HG03439 (cell line): Measurements from ENCODE around the gene TCEA3.

Source experiments
- ATAC-seq: cut with Tn5 transposase; IDR thresholded peaks from one replicate; pipeline ENCODE4 v1.9.1; 2021; ENCODE audit warnings: mild to moderate bottlenecking, moderate library complexity; ENCODE audit not compliant: unreplicated experiment

Gene TCEA3

DNA sequence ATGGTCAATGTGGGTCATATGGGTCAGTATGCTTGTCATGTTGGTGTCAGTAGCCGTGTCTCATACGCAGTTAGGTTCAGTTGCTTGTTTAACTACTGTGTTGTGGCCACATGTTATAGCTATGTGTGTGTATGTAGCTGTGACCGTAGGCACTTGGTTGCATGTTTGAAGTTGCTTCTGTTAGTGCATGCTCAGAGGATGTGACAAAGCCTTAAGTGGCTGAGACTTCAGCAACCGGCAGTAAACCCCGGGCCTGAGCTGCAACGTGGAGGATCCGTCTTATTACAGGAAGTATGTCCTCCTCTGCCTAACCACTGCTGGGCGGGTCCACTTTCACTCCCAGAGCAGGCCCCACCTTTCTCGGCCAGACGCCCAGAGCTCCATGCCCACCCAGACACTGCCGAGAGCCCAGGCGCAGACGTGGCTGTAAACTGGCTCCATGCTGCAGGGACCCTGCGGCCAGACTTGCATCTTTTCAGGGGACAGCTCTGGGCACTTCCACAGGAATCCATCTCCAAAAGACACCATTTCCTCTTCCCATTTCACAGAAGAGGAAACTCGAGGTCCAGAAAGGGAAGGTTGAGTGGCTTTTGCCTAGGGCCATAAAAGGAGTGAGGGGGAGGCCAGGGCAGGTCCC lies 2.2 kb downstream of the TCEA3 start:
- ATAC-seq, result no peak

DNA sequence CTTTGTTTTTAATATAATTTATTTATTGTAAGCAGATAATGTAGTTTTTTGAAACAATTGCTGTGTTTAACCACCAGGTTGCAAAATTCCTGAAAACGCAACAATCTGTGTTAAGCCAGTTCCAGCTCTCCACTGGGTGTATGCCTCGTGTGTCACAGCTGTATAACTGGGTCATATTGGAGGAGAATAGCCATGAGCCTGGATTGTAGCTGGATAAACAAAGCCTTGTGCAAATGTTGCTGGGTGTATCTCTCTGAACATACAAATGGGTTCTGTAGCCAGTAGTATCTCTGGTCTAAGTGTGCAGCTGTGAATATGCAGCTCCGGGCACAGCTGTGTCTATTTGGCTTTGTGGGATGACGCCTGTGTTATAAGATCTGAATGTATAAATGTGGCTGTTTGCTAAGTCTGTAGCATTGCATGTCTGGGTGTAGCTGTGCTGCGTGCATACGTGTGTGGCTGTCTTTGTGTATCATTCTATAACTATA lies 2.8 kb downstream of the TCEA3 start:
- ATAC-seq, result no peak

DNA sequence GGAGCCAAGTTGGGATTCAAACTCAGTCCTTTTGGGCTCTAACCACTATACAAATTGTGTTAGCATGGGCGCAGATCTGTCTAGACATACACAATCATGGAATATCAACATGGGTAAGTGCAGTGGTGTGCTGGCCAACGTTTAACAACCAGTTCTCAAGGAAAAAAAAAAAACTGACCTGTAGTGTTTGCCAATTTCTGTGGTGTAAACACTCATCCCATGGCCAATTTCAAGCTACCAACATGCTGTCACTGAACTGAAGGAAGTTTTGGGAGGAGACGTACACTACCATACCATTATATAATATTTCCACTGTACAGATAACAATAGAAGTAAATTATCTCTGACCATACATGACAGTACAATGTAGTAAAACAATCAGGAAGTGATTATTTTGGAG lies 3.2 kb downstream of the TCEA3 start:
- no peak for ATAC-seq

DNA sequence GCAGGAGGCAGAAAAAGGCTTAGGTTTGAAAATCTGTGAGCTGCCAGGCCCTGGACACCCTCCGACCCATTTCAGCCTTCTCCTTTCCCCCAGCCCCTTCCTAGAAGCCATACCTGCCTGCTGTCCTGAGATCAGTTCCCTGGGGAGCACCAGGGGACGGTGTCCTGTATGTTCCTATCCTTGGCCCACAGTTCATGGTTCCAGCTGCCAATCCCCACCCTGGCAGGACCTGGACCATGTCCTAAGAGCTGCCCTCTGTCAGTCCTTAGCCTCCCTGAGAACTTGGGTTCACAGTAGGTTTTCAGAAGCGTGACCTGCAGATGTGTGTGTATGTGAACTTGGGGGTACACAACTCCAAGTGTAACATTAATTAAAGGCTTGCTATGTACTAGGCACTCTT lies 3.8 kb downstream of the TCEA3 start:
- no peak for ATAC-seq

DNA sequence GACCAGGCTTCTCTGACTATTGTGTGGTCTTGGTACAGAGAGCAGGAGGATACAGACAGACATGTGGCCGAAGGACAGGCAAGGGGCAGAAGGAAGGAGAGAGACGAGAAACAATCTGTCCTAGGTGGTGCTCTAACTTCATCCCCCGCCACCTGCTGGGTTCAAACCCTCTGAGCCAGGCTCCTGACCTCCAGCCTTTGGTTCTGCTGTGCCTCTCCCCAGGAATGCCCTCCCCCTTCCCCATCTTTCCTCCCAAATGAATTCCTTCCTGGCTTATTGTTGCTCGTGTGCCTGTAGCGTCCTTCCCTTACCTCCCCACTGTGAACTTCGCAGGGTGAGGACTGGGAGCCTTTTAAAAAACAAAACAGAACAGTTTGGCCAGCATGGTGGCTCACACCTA lies 5.4 kb downstream of the TCEA3 start:
- no peak for ATAC-seq

DNA sequence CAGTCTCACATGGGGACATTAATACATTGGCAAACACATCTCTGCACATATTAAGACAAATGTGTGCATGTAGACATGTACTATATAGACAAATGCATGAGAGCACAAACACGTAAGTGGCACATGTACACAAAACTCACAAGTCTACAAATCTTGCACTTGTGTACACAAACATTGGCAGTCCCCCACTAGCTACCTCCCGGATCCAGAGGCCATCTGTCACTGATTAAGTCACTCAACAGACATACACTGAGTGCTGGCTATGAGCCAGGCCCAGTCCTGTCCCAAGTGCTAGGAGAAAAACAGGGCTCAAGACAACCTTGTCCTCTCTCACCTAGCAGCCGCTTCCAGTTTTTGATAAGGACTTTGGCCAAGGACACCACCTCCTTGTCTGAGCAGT lies 7.0 kb downstream of the TCEA3 start:
- no peak for ATAC-seq

DNA sequence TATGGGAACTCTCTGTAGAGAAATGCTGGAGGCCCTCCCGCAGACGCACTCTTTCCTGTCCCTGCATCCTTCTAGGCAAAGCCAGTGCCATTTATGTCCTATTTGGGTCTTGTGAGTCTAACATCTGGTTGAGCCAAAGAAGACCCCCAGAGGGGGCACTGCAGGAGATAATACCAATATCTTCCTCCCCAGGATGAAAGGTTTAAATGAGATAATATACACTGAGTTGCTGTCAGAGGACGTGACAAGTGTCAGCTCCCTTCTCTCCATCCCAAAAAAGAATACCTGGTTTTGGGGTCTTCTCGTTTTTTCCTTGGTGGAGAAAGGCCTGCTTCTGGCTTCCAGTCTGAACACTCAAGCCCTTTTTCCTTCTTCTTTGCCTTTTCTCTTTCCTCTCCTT lies 7.6 kb downstream of the TCEA3 start:
- ATAC-seq, result no peak

DNA sequence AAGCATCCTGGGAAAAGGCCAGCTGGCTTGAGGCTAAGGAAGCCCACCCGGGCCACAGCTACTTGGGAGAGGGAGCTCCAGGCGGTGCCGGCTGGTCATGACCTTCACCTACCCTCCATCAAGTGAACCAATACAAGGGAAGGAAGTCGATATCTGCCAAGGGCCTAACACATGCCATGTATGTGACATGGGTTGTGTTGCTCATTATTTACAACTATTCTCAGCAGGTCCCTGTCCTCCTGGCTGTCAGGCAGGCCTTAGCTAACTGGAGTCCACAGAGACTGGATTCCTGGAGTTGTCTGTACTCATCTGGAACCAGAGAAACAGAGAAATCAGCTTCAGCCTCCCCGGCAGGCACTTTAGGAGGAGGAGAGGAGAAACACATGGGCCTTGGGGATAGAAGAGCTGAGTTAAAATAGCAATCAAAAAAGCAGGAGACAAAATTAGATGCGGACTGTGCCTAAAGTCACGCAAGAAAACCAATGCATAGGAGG lies 15.7 kb downstream of the TCEA3 start:
- no peak for ATAC-seq

DNA sequence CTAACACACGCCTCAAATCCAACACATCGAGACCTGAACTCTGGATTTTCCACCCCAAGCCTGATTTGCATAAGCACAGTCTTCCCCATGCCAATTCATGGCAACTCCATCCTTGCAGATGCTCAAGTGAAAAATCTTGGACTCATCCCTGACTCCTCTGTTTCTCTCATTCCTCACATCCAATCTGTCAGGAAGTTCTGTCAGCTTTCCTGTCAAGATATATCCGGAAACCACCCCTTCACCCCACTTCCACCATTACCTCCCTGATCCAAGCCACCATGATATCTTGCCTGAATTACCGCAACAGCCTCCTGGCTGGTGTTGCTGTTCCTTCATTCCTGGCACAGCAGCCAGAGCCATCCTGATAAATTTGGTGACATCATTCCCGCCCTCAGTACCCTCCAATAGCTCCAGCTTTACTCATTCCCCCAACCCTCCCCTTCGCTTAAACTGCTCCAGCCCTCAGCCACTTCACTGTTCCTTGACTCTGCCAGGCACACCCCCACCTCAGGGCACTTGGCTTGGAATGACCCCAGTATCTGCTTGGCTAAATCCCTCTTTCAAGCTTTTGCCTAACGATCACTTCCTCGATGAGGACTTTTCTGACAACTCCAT lies 17.4 kb downstream of the TCEA3 start:
- no peak for ATAC-seq

DNA sequence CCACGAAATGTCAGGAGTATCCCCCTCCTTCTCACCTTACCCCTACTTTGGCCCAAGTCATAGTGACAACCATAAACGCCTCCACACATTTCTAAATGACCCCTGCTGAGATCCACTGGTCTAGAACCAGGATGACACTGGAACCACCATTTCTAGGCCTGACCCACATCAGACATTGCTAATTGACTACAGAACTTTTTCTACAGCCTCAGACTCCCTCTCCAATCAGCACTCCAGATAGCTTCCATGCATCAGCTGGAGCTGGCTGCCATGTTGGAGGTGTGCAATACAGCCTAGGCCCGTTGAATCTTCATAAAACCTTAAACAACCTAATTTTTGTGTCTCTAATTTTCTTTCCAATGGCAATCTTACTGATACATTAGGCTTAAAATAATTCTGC lies 18.6 kb downstream of the TCEA3 start:
- no peak for ATAC-seq

DNA sequence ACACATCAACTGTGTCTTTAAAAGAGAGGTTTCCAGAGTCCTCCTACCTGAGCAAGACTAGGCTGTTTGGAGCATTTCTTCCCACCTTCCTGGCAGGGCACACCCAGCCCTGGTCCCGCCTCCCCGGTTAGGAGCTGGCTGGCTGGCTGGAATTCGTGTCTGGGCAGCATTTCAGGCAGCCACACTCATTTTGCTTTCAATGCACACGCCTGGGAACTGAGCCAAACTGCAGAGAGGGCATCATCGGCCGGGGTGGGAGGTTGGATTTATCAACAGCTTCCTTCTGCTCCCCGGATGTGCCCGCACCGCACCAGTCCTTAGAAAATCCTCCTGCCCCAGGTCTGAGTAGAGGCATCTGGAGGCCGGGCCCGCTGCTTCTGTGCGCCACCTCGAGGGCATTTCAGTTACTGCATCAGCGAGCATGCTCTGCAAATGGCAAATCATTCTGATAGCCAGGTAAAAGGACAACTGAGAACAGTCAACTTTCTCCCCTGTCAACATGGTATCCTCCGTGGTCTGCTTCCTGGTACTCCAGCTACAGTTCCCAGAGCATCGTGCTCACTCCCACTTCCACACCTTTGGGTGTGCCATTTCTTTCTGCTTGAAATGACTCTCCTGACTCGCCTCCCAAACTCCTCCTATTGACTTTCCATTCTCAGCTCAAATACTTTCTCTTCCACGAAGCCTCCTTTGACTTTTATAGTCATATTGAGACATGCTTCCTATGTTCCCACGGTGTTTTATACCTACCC lies 20.6 kb downstream of the TCEA3 start:
- no peak for ATAC-seq

DNA sequence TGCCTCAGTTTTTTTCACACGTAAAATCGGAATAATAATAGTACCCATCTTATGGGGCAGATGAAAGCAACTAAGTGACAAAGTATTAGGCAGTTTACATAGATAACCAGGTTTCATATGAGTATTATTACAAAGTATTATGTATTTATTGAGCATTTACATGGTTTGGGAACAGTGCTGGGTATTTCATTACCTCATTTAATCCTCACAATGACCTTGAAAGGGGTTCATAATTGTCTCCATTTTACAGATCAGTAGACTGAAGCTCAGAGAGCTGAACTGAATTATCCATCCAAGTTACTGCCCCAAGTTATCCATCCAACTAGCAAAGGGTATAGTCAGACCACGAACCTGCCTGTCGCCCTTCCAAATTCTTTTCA lies 21.2 kb downstream of the TCEA3 start:
- ATAC-seq, result no peak

DNA sequence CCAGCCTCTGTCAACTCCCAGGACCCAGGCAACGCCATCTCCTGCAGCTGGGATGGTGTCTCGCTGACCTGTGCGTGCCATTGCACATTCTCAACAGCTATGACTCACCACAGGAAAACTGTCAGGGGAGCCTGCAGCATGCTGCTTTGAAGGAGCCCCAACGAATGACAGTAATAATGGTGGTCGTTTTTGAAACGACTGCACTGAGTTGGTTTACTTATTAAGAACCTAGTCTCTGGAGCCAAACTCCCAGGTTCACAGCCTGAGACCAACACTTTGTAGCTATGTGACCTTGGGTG lies 21.6 kb downstream of the TCEA3 start:
- ATAC-seq, result no peak

DNA sequence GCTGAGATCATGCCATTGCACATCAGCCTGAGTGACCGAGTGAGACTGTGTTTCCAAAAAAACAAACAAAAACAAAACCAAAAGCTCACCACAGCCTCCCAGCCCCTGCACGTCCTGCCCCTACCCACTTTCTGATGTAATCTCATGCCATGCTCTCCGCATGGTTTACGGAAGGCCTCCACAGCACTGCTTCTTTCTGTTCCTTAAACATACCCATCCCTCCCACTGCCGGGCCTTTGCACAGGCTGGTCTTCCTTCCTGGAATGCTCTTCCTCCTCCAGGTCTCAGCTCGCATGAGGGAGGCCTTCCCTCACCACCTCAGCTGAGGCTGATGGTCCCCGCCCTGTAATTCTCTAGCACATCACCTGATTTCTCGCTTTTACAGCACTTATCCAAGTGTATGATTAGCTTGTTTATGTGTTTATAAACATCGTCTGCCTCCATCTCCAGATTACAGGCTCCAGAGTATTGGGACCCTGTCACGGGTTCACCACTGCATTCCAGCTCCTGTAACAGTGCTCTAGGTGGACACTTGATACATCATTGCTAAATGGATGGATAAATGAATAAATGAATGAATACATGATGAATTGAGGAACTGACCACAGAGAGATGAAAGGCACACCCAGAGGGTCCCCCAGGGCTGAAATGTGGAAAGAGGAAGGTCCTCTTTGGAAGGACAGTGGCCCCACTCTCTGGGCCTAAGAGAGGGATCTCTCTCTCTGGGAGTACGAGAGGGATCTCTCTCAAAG lies 22.1 kb downstream of the TCEA3 start:
- ATAC-seq, result no peak

DNA sequence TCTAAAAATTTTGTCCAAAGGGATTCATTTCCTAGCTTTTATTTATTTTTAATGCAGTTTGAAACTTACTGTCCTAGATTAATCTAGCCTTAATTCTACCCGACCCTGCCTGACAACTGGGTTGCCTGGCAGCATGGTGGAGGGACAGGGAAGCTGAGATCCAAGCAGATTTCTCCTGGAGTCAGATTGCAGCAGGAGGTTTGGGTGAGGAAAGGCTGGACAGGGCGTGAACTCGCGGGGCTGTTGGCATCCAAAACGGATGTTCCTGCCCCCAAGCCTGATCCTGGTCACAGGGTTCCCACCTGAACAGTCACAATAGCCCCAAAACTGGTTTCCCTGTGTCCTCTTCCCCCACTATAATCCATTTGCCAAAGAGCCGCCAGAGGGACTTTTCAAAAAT lies 23.2 kb downstream of the TCEA3 start:
- no peak for ATAC-seq

DNA sequence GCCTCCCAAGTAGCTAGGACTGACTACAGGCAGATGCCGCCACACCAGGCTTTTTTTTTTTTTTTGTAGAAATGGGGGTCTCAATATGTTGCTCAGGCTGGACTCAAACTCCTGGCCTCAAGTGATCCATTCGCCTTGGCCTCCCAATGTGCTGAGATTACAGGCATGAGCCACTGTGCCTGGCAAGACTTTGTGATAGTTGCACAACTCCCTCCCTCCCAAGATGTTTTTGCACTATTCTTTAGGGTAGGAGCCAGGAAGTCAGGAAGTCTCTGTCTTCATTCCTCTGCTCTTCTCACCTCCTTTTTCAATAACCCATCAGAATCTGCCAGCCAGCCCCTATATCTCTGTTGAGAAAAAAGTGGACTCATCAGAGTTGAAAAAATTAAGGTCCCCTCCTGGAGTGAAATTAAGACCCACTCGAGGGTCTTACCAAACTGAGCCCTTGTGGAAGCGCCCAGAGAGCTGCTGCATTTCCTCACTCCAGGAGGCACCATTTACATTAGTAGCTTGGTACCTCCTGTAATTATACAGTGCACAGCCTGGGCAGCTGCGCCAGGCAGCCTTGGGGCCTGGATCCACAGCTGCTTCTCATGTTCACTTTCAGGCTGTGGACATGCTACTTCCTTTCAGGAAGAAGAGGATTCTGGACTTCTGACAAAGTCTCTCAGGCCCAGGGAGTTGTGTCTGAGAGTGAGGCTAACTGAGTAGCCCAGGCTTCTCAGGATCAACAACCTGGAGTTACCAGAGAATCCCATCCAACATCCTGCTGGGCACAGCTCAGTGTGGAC lies 24.0 kb downstream of the TCEA3 start:
- no peak for ATAC-seq

DNA sequence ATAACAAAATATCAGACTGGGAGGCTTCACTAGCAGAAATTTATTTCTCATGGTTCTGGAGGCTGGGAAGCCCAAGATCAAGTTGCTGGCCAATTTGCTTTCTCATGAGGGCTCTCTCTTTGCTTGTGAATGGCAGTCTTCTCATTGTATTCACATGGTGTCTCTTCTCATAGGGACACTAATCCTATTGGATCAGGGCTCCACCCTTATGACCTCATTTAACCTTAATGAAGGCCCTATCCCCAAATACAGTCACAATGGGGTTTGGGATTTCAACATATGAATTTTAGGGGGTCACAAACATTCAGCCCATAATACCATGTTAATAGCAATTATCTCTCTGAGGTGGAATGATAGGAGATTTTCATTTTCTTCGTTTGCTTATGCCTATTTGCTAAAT lies 25.3 kb downstream of the TCEA3 start:
- no peak for ATAC-seq

DNA sequence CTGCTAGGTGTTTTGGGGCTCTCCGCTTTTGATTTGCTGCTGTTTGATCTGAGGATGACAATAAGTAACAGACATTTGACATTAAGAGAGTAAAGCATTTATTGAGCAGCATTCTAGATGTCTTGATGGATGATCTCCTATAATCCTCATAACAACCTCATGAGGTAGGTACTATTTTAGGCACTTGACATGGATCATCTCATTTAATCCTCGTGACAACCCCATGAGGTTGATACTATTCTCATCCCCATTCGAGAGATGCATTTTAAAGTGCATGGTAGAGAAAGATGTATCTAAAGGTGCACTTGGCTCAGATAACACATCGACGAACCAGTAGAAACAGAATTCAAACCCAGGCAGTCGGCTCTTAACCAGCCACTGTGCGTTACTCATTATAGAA lies 26.6 kb downstream of the TCEA3 start:
- no peak for ATAC-seq

DNA sequence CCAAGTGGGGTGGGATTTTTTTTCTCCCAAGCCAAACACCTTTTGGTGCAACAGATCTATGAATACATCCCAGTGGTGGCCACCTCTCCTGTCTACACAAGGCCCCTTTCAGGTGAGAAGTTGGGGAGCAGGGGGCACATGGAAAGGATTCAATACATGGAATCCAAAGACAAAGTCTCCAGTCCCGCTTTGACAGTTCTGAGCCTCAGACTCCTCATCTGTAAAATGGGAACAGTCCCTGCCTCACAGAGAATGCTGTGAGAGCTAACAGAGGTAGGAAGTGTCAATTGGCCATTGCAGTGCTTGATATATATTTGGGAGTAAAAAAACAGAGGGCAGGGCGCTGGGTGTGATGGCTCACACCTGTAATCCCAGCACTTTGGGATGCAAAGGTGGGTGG lies 28.2 kb downstream of the TCEA3 start:
- no peak for ATAC-seq

DNA sequence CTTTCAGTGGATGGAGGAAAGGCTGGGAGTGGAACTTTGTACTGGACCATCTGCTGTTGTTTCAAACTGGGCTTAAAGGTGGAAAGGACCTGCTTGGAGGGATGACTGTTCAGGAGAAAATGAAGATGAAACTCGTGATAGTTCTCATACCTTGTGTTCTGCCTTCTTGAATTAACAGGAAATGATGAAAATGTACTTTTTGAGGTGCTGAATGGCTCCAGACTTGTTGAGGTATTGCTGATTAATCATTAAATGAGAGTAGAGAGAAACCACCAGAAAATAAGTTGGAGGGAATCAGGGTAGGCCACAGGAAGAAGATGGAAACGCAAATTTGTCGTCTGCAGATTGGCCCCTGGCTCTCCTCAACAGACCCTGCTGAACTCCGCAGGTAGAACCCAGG lies 28.7 kb downstream of the TCEA3 start:
- no peak for ATAC-seq

DNA sequence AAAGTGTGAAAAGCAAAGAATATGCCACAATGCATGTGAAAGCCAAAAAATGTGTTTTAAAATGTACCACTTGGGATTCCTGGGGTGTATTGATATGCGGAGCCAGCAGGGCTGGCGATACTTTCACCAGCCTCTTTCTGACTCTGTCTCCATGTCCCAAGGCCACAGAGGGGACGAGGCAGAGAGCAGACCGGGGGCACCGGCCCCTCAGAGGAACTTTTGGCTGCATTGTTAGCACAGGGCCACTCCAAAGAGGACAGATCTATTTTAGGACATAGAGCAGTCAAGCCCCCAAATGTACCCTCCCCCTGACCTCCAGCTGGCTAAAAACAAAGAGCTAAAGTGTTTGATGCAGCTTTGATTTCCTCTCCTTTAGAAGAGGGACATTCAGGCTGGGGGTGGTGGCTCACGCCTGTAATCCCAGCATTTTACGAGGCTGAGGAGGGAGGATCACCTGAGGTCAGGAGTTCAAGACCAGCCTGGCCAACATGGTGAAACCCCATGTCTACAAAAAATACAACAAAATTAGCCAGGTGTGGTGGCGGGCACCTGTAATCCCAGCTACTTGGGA lies 29.3 kb downstream of the TCEA3 start:
- no peak for ATAC-seq
